Stimulated activated CD8-positive, alpha-beta memory T cell treated with anti-CD3 and anti-CD28 coated beads, Interleukin-4, amount 100 ng/mL, for 24 hours (primary cell): ENCODE data around the gene NTRK3.

Experiments
- DNase-seq: peaks from one replicate; pipeline ENCODE4 v3.0.0-alpha.2; 2020; ENCODE audit warnings: low read depth

The NTRK3 gene

DNA sequence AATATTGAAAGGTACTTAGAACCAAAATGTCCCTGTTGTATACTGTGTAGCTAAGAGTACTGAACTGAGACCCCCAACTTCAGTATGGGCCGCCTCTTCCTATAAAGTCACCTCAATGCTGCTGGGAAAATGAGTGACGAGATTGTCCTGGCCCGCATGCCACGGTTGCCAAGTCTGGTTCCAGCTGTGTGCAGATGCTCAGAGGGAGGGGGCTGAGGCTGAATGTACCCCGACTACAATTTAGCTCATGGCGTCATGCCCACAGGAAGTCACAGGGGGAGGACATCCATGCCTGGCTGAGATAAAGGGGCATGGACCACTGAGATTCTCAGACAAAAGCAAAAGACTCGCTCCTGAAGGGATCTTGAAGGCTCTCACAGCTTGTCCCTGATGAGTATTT is 271.1 kb downstream of the NTRK3 start:
- no peak for DNase-seq

DNA sequence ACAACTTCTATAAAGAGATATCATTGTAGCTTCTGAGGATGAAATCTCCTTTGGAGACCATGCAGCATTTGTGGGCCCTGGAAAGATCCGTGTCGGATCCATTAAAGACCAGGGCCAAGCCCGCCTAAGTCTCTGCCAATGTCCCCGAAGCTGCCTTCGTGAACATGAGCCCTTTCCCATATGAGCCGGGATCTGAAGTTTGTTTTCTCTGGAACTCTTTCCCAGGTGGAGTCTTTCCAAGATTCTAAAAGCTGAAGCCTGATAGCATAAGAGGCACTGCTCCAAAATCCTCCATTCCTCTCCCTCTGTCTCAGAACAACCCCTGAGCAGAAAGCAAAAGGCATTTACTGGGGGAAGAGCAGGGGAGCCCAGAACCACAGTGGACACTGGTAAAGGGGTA is 274.6 kb downstream of the NTRK3 start:
- no peak for DNase-seq

DNA sequence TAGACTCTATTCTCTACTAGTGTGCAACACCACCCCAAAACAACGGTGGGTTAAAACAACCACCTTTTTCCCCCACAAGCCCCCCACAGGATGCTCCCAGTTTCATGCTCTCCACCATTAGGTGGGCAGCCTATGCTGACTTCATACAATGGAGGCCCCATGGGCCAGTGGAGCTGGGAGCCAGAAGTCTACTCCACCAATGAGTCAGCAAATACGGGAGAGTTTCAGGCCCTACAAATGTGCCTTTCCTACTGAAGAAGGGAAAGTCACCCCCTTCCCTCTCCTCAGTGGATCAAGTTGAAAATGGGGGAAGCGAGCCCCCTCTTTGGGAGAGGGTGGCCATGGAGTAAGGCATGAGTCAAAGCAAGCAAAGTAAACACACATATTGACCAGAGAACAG is 278.6 kb downstream of the NTRK3 start:
- no peak for DNase-seq

DNA sequence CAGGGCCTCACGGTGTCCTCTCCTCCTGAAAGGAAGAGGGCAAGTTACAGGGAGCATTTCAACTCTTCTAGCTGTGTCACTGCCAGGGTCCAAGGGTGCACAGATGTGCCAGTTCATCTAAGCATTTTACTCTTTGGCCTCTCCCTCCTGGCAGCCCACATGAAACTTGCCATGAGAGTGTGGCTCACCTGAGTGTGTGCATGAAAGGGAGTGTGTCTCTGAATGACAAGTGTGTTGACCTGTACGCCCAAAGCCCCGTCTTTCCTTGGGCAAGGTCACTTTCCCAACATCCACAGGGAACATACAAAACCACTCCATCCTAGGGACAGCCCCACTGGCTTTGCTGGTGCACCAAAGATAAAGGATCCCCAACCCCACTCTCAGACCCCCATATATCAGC is 280.0 kb downstream of the NTRK3 start:
- DNase-seq, result no peak

DNA sequence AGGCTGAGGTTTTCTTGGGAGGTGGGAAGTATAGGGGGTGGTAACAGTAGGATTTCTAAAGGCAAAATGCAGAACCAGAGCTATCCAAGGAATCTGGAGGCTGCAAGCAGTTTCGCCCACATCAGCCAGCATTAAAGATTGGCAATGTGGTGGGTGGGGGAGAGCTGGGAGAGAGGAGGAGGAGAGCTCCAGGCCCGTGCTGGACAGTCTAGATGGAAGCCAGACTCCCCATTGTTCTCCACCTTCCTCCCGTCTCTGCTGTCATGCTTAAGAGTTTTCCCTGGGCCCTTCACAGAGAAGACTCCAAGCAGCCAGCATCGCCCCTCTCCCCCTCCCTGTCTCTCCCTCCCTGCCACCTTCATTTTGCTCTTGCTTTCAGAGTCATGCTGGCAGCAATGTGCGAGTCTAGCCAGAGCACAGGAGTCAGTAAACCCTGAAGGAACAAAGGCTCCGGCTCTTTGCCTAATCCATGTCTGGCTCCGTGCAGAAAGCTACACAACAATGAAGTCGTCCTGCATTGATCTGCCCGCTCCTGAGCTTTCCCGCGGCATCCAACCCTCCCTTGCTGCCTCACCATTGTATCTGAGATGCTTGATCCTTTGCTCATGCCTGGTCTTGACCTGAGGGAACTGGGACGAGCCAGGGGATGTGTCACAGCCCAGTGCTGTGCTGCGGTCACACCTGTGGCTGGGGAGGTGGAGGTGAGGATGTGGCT is 282.9 kb downstream of the NTRK3 start:
- DNase-seq, result no peak

DNA sequence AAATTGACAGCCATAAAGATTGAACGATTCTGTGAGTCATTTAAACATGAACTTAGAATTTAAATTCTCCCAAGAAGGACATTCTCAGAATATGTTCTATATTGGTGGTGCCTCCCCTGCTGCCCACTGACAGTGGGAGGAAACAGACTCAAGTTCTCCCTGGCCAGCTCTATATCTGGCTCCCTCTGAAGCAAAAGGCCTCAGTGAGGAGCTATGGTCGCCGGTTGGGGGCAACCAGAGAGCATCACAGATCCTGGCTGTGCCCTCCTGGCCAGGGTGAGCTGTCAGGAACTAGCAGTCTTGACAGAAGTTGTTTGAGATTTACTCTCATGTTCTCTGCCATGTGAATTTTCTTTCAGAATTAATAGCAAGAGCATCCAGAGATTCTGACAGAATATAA is 285.5 kb downstream of the NTRK3 start:
- no peak for DNase-seq

DNA sequence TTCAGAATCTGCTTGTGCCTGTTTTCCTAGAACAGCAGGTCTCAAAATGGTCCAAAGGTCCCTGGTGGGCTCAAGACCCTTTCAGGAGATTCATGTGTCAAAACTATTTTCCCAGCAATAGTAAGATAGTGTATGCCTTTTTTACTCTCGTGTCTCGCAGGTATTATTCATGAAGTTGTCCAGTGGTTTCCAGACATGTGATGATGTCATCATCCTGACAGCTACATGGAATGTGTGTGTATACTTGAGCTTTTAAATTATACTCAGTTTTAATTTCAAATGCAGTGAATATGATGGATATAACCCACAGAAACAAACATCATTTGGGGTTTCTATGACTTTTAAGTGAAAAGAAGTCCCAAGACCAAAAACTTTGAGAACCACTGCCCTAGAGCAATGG is 288.6 kb downstream of the NTRK3 start:
- no peak for DNase-seq

DNA sequence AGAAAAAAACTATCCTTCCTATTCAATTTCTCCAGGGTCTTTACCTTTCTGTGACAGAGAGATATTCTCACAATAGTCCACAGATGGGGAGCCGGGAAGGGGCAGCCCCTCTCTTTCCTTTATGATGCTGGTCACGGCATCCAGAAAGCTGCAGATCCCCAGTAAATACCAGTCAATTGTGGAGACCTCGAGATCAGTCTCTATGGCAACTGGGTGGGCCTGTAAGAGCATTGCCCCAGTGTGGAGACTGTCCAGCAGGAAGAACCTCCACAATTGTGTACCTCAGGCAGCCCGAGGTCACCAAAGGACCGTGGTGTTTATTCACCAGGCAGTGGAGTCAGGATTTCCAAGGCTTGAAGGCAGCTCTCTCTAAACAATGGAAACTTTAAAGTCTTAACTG is 291.2 kb downstream of the NTRK3 start:
- no peak for DNase-seq

DNA sequence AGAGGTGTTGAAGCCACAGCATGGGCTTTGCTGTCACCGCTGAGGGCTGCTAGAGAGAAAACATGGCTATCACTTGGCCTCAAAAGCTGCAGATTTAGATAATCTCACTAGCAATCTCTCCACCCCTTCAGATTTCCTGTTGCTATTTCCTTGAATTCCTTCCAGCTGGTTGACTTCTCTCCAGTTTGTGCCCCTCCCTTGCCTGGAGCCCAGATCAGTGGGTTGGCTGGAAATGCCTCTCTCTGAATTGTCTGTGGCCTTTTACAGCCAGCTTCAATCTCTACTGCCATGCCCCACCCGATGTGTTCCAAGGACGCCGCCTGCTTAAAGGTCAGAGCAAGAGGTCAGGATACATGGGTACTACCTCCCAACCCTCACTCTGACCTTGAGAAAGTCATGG is 294.1 kb downstream of the NTRK3 start:
- no peak for DNase-seq

DNA sequence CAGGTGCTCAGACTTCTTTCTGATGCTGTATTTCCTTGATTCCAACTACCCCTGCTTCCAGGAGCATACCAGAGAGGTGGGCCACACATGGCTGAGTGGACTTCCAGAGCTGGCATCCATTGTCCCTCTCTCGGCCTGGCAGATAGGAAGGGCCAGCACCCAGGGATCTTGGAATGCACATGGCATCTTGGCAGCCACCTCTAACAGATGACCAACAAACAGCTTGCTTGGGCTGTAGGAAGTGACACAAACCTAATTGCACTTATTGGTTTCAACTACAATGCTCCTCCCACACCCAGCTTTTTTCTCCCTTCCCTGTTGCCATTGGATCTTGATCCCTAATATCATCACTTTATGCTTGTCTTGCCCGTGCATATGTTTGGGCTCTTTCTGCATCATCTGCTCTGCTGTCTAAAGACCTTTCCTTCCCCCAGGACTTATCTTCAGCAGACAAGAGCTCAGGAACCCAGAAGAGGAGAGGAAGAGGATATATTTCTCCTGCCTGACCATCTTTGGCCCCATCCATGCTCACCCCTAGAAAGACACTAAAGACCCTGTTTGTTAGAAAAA is 294.6 kb downstream of the NTRK3 start:
- no peak for DNase-seq

DNA sequence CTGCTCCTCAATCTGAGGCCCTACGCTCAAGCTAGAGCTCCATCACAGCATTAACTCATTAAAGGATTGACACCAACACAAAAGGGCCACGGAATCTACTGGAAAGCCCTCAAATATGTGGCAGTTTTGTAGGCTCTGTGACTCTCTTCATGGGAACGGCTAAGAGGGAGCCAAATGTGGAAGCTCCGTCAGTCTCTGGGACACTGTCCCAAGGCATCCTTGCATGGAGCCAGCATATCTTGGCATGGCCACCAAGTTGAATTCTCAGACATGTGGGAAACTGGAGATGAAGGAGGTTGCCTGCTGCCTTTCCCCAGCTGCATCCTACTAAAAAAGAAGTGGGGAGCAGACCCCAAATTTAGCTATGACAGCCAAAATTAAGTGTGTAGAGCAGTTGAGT is 296.9 kb downstream of the NTRK3 start:
- DNase-seq, result no peak

DNA sequence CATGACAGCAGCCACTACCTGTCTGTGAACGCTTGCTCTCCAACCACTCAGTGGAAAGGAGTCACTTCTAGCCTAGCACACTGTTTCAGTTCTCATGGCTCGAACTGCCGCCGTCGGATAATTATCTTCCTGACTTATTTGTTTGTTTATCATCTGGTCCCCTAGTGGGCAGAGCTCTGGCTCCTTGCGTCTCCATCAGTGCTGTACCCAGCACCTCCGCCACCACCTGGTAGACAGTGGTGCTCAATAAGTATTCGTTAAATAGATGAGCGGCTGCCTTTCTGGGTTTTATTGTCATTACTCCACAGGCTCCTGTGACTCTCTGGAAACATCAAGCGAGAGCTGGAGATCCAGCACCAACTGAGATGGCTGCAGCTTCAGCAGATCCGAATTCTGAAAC is 297.5 kb downstream of the NTRK3 start:
- no peak for DNase-seq

DNA sequence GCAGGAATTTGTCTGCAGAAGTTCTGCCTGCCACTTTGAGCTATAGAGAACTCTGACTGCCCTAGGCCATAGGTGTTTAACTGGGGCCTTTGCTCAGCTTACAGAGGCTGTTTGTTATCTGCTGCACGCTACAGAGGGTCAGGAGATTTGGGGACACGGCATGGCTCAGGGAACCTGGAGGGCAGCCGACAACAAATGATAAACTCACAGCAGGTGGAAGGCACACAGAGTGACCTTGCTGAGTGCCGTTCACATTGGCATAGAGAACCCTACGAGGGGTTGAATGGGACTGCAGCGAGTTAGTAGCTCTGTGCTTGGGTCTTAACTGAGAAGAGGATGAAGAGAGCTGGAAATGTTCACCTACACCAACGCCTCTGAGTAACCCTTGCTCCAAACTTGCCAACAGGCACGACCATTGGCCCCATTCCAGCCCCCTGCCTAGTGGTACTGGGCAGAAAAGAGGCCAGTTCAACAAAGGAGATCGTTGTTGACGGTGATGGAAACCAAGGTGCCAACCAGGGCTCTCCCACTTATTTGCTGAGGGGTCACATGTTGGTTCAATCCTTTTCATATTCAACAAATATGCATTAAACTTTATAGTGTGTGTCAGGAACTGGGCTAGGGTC is 301.1 kb downstream of the NTRK3 start:
- DNase-seq, result no peak

DNA sequence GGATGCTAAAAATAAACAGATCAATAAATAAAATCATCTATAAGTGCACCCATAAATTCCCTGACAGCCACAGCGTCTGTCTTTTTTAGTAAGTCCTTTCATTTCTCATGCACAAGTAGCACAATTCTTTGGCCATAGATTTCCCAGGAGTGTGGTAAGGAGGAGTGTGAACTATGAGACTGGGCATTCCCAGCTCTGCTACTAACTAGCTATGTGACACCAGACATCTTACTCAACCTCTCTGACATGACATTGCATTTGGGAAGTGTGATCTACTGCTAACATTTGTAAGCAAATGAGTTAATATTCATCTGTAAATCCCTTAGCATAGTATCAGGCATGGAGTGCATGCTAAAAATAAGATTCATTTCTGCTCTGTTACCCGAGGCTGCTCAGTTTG is 301.7 kb downstream of the NTRK3 start:
- no peak for DNase-seq

DNA sequence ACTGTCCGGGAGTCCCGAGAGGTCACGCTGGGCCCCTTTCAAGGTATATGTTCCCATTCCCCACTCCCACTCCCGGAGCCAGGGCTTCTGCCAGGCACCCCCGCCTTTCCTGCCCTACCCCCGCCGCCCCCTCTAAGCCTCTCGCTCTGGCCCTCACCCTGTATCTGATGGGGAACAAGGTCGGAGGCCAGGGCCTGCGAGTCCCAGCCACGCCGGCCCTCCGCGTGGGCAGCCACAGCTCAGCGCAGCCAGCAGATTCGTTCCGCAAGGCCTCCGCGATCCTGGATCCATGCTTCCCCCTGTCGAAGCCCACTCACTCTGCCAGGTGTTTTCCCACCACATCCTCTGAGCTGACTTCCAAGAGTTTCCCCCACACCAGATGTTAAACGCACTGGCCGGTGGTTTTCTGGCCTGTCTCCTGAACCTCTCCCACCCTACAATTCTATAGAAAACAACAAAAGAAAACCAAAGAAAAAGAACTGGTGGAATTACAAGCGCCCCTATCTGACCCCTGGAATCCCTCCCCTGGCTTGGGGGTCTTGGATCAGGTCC is 303.7 kb downstream of the NTRK3 start:
- no peak for DNase-seq

DNA sequence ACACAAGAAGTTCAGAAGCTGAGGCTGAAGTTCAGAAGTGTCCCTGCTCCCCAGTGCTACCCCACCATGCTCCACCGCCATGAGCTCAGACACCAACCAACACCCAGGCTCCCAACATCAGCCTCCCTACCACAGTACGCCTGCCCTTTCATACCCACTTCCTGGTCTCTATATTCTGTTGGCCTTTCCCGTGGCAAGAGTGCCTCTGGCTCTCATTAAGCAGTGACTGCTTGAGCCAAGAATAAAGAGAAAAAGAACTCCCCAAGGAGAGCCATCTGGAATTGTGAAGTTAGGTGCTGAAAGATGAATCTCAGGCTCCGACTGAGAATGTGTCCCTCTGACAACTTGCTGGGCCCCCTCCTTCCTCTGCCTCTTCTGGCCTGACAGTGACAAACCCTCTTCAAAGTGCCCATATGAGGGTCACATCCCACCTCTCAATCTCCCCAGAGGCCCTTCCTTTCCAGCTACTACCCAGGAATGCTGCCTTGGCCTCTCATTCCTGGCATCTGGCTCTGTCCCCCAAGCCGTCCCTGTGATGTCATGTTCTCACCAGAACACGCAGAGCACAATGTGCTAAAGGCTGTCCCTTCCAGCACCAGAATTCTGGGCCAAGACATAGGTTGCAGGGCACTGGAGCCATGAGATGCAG is 306.8 kb downstream of the NTRK3 start:
- DNase-seq, result no peak

DNA sequence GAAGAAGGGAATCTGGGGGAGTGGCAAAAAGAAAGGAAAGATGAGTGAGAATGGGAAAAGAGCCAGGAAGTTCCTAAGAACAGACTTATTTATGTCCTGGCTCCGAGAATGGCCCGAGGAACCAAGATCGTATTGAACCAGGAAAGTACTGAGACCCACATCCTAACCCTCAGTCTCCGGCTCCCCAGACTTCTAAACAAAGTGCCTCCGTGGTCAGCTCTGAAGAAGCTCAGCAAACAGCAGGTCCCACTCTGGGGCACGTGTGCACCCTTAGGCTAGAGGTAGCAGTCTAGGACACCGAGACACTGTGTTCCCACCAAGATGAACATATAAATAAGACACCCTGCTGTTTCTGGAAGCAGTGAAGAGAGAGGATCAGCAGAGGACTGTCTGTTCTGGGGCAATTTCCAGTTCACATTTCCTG is 307.4 kb downstream of the NTRK3 start:
- no peak for DNase-seq

DNA sequence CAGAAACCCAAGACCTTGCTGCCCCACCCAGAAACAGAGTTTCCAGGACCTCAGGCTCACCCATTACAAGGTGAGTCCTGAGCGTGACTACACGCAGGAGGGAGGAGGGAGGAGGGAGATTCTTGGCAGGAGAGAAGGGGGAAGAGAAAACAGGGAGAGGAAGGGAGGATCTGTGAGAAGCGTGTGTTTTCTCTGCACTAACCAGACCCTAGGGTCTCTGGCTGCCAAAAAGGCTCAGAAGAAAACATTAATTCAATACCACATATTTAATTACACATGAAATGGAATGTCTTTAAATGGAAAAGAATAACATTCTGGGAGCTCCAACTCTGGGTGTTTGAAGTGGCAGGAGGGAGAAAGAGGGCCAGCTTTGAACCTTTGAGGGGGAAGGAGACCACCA is 309.0 kb downstream of the NTRK3 start:
- no peak for DNase-seq

DNA sequence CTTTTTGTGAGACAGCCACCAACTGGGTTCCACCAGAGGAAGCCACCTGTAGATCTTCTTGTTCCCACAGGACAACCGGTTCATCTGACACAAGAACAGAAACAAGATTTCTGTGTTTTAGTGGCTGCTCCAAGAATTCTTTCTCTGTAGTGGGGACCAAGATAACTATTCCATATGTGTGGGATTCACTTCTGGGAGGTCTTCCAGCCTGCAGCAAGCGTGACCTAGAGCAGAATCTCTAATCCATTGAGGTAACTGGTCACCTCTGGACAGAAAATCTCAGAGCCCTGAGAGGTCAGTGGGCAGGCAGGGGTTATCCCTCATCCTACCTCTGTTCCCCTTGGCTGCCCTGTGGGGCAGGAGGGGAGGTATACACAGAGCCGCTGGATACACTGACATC is 311.3 kb downstream of the NTRK3 start:
- DNase-seq, result no peak

DNA sequence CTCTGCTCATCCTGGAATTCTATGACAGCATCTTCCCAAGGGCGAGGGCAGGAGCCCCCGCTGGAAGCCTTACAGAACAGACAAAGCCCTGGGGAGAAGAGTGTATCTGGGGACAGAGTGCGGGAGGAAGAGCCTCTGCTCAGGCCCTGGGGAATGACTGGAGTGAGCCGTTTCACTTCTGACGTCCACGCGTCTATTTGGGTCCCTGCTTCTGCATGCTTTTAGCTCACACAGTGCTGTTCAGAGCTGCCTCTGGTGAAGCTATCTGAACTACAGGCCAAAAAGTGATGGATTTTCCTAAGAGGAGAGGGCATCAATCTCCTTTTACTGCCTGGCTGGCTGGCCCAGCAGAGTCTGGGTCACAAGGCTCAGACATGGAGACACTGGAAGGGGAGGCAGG is 311.8 kb downstream of the NTRK3 start:
- DNase-seq, result no peak

DNA sequence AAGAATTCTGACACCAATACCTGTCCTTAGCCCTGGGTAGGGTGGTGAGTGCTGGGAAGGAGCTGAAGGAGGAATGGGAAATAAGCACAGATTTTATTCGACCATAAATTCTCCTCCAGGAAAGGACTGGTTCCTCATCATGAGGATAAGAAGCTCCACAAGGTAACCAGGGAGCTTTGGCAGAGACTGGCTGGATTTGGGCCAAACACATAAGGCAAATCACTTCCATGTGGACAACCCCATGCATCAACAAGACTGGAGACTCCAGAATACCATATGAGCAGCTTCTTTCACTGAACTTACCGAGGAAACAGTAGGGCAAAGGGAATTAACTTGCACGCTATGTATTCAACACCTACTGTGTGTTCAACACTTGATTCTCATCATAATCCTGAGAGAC is 312.5 kb downstream of the NTRK3 start:
- DNase-seq, result no peak

DNA sequence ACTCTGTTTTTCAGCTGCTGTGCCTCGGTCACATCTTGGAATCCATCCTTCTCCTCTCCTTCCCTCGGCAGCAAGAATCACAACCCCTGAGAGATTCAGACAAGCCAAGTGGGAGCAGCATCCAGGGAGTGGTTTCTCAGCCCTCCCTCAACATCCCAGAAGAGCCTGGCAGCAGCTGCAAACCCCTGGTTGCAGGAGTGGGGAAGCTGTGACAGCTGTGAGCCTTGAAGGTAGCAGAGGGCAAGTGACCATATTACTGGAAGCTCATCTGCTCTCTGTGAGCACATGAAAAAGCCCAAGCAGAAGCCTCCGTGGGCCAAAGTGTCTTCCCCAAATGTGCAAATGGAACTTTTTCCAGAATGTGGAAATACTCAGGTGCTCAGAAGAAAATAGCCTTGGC is 312.9 kb downstream of the NTRK3 start:
- DNase-seq, result no peak

DNA sequence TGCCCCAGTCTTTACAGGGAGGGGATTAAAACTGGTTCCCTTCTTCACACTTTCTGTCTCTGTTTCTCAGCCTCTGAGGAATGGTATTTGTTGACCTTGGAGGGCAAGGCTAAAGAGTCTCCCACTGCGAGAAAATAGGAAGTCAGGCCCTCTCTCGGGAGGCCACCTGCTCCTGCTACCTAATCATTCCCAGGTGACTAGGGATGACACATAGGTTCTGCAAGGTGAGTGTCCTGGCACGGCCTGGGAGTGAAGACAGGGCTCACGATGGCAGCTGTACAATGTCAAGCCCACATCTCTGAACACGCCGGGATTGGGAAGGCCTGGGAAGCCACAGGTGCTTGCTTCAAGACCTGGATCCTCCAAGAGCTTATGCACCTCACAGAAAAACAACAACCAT is 314.2 kb downstream of the NTRK3 start:
- no peak for DNase-seq
